ENCODE measurements around the gene MEF2A. TPM values are rescaled to one million over a fixed set of nuclear protein-coding genes. Genes with fewer than 3 reads are reported as not detected.

Gene MEF2A
- total RNA-seq, 8 experiments from 2014 or later: 12.9 to 65.4 (median 30.9) TPM

DNA sequence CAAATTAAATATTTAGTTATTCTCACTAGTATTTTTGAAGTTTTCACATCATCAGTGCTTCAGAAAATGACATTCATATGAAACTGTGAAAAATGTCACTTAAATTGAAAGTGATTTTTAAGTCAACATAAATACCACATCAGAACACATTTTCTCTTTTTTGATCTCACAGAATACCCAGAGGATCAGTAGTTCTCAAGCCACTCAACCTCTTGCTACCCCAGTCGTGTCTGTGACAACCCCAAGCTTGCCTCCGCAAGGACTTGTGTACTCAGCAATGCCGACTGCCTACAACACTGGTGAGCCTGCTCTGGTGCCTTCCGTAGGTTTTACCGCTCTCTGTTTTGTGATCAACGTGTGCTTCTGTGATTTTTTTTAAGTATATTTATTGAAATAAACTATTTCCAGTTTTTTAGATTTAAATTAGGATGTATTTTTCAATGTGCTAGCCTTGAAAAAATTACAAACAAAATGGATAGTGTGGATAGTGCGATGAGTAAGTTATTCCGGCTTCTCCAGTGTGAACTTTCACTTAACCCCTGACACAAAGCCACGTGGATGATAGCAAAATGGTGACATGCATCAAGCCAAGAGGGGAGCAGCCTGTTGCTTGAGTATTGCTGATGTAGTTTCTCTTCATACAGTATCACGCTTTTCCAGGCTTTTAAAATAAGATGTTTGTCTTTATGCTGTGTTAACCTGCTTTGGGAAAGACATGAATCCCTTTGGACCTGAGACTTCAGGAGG is 140.9 kb downstream of the MEF2A start:
- H3K27ac ChIP-seq: no peak overlapping the region
- 70 to 93% (median 89%) methylated on average over 2 to 10 of the region's 10 CpGs; no CpG with 5 or more reads in 1 of the 10 experiments for WGBS, 10 experiments
- no peak for ATAC-seq (replicated peaks in 6 of 8)
- H3K4me1 ChIP-seq (replicated peaks in 1 of 2): peaks cover 3 to 17% of the 10 kb centered on the region in 2 donors
- in situ Hi-C loops (cut with MboI; ENCODE audit: low pct_unique_long_range_greater_than_20kb in 2 of 9, low sequenced_read_pairs in 9 of 9, unreplicated experiment in 9 of 9): loop anchor here in 4 of 9 experiments (25.0 kb wide), 3 partner anchors 294 to 594 kb away; partner anchors contain the start of gene SYNM (in 1 of the 4)
- no peak overlapping the region for H3K4me3 ChIP-seq

DNA sequence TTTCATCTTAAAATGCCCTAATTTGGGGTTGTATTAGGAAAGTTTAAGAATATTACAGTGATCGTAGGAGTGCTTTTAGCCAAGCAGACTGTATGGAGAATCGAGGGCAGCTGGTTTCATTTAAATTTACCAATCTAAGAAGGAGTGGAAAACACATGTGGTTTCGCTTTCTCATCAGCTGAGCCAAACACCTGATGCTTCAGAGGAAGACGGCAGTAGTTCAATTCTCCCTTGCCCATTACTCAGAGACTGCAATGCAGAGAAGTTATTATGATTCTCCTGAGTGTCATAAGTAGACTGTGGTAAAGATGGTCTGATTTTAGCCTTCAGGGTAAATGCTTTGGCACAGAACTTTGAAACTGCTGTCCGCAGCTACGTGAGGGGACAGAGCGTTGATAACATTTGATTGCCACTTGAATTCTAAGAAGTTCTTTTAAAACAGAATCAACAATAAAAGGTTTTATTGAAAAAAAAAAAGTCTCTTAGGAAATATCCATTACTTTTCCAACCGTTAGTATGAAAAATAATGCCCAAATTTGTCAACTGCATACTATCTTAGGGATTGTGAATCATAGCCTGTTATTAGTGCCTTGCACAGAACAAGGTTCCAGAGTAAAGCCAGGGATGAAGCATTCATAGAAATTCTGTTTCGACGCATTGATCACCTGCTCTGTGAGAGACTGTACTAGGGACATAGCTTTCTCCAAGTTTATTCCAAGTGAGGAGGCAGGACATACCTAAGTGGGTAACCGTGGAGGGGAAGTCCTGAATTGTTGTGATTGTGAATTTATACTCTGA is 141.9 kb downstream of the MEF2A start:
- ATAC-seq (replicated peaks in 6 of 8): peak in 3 of 8 experiments; percentile 7 to 23 (median 12)

GRCh38 chr15:99708563-99708962 is 142.8 kb downstream of the MEF2A start:
- Histone ChIP-seq H3K4me3 (no peak overlapping the region), H3K27ac (no peak overlapping the region), H3K4me1 (replicated peaks in 1 of 2) (peaks cover 0 to 7% of the 10 kb centered on the region in 2 donors)
- peak in 3 of 8 experiments; percentile 82 to 93 (median 92) for ATAC-seq (replicated peaks in 6 of 8)
- in situ Hi-C loops (cut with MboI; ENCODE audit: low pct_unique_long_range_greater_than_20kb in 2 of 9, low sequenced_read_pairs in 9 of 9, unreplicated experiment in 9 of 9): loop anchor here in 4 of 9 experiments (25.0 kb wide), 3 partner anchors 296 to 596 kb away; partner anchors contain the start of gene SYNM (in 1 of the 4)
- WGBS, 10 experiments: 0 to 100% (median 87%) methylated on average over 1 to 3 of the region's 7 CpGs; no CpG with 5 or more reads in 4 of the 10 experiments

More for the DNA sequence above, 141.9 kb downstream of the MEF2A start:
- Histone ChIP-seq H3K4me3 (no peak overlapping the region), H3K4me1 (replicated peaks in 1 of 2) (peaks cover 3 to 16% of the 10 kb centered on the region in 2 donors), H3K27ac (no peak overlapping the region)
- WGBS, 10 experiments: 7 to 99% (median 79%) methylated on average over 4 to 10 of the region's 11 CpGs
- in situ Hi-C loops (cut with MboI; ENCODE audit: low pct_unique_long_range_greater_than_20kb in 2 of 9, low sequenced_read_pairs in 9 of 9, unreplicated experiment in 9 of 9): loop anchor here in 4 of 9 experiments (25.0 kb wide), 3 partner anchors 295 to 595 kb away; partner anchors contain the start of gene SYNM (in 1 of the 4)

- H3K27ac ChIP-seq: no peak overlapping the region
- H3K4me1 ChIP-seq (replicated peaks in 1 of 2): no peaks in the 10 kb centered on the region
- WGBS, 10 experiments: 49 to 100% (median 83%) methylated on average over 2 to 8 of the region's 16 CpGs
- in situ Hi-C loops (cut with MboI; ENCODE audit: low pct_unique_long_range_greater_than_20kb in 2 of 9, low sequenced_read_pairs in 9 of 9, unreplicated experiment in 9 of 9): loop anchor here in 4 of 9 experiments (25.0 kb wide), 3 partner anchors 297 to 597 kb away; partner anchors contain the start of gene SYNM (in 1 of the 4)
- ATAC-seq (replicated peaks in 6 of 8): no peak
- no peak overlapping the region for H3K4me3 ChIP-seq
These were observed 143.6 kb downstream of the MEF2A start for GRCh38 chr15:99709243-99709986.

DNA sequence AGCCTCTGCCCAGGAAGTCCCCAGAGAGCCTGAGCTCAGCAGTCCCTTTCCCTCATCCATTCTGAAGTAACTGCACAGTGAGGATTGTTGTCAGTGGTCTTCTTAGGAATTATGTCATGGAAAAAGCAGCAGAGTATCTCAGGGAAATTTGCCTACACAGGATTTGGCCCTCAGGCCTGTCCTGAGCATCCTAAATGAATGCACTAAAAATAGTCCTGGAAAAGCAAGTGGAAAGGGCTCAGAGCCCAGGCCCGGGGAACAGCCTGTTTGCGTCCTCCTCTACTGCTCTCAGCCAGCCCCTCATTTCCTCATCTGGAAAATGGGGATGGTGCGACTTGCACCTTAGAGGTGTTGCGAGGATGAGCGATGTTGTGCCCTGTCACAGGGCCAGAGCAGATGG is 145.8 kb downstream of the MEF2A start:
- ATAC-seq (replicated peaks in 6 of 8): no peak
- 74 to 100% (median 82%) methylated on average over 2 to 5 of the region's 5 CpGs; no CpG with 5 or more reads in 5 of the 10 experiments for WGBS, 10 experiments
- H3K4me1 ChIP-seq (replicated peaks in 1 of 2): no peaks in the 10 kb centered on the region

DNA sequence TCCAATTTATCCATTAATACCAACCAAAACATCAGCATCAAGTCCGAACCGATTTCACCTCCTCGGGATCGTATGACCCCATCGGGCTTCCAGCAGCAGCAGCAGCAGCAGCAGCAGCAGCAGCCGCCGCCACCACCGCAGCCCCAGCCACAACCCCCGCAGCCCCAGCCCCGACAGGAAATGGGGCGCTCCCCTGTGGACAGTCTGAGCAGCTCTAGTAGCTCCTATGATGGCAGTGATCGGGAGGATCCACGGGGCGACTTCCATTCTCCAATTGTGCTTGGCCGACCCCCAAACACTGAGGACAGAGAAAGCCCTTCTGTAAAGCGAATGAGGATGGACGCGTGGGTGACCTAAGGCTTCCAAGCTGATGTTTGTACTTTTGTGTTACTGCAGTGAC is 146.6 kb downstream of the MEF2A start:
- H3K4me3 ChIP-seq: no peak overlapping the region
- no peak overlapping the region for H3K27ac ChIP-seq
- ATAC-seq (replicated peaks in 6 of 8): no peak
- in situ Hi-C loops (cut with MboI; ENCODE audit: low pct_unique_long_range_greater_than_20kb in 2 of 9, low sequenced_read_pairs in 9 of 9, unreplicated experiment in 9 of 9): loop anchor here in 4 of 9 experiments (25.0 kb wide), 3 partner anchors 300 to 600 kb away; partner anchors contain the start of gene SYNM (in 1 of the 4)
- WGBS, 10 experiments: 60 to 92% (median 81%) methylated on average over 1 to 5 of the region's 18 CpGs; no CpG with 5 or more reads in 7 of the 10 experiments
- no peaks in the 10 kb centered on the region for H3K4me1 ChIP-seq (replicated peaks in 1 of 2)

More for the DNA sequence above, 145.8 kb downstream of the MEF2A start:
- no peak overlapping the region for H3K4me3 ChIP-seq
- in situ Hi-C loops (cut with MboI; ENCODE audit: low pct_unique_long_range_greater_than_20kb in 2 of 9, low sequenced_read_pairs in 9 of 9, unreplicated experiment in 9 of 9): loop anchor here in 4 of 9 experiments (25.0 kb wide), 3 partner anchors 299 to 599 kb away; partner anchors contain the start of gene SYNM (in 1 of the 4)
- H3K27ac ChIP-seq: no peak overlapping the region

- no peak for ATAC-seq (replicated peaks in 6 of 8)
These were observed 150.8 kb downstream of the MEF2A start for GRCh38 chr15:99716540-99717095.

GRCh38 chr15:99717161-99718009 is 151.6 kb downstream of the MEF2A start:
- ATAC-seq (replicated peaks in 6 of 8): no peak
- Histone ChIP-seq H3K4me3 (no peak overlapping the region), H3K27ac (no peak overlapping the region), H3K4me1 (replicated peaks in 1 of 2) (no peaks in the 10 kb centered on the region)
- in situ Hi-C loops (cut with MboI; ENCODE audit: low pct_unique_long_range_greater_than_20kb in 2 of 9, low sequenced_read_pairs in 9 of 9, unreplicated experiment in 9 of 9): loop anchor here in 4 of 9 experiments (25.0 kb wide), 3 partner anchors 305 to 605 kb away; partner anchors contain the start of gene SYNM (in 1 of the 4)
- WGBS, 10 experiments: 65 to 100% (median 85%) methylated on average over 1 to 14 of the region's 19 CpGs; no CpG with 5 or more reads in 1 of the 10 experiments

More at GRCh38 chr15:99716540-99717095, 150.8 kb downstream of the MEF2A start:
- Histone ChIP-seq H3K4me3 (no peak overlapping the region), H3K4me1 (replicated peaks in 1 of 2) (no peaks in the 10 kb centered on the region), H3K27ac (no peak overlapping the region)
- in situ Hi-C loops (cut with MboI; ENCODE audit: low pct_unique_long_range_greater_than_20kb in 2 of 9, low sequenced_read_pairs in 9 of 9, unreplicated experiment in 9 of 9): loop anchor here in 4 of 9 experiments (25.0 kb wide), 3 partner anchors 304 to 604 kb away; partner anchors contain the start of gene SYNM (in 1 of the 4)
- 72 to 100% (median 94%) methylated on average over 1 to 9 of the region's 10 CpGs; no CpG with 5 or more reads in 4 of the 10 experiments for WGBS, 10 experiments

DNA sequence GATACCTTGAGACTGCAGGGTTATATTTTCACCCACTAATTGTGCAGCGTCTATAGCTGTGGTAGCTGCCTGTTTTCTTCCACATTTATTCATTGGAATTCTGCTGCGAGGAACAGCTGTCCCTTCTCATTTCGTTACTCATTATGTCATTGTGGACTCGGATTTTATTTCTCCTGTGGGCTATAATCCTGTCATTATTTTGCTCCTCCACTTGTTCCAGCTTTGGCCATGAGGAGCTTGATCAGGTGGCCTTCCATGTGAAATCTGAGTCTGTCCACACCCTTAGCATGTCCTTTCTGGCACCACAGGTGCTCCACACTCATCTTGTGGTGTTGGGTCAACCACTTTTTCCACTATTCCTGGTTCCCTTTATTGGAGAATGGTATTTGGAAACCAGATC is 152.6 kb downstream of the MEF2A start:
- no peak overlapping the region for H3K4me3 ChIP-seq
- ATAC-seq (replicated peaks in 6 of 8): no peak
- no peaks in the 10 kb centered on the region for H3K4me1 ChIP-seq (replicated peaks in 1 of 2)
- no peak overlapping the region for H3K27ac ChIP-seq
- WGBS, 10 experiments: 67 to 100% (median 90%) methylated on average over 1 to 4 of the region's 4 CpGs; no CpG with 5 or more reads in 1 of the 10 experiments
- in situ Hi-C loops (cut with MboI; ENCODE audit: low pct_unique_long_range_greater_than_20kb in 2 of 9, low sequenced_read_pairs in 9 of 9, unreplicated experiment in 9 of 9): loop anchor here in 4 of 9 experiments (25.0 kb wide), 3 partner anchors 306 to 606 kb away; partner anchors contain the start of gene SYNM (in 1 of the 4)

GRCh38 chr15:99719096-99719541 is 153.3 kb downstream of the MEF2A start:
- Histone ChIP-seq H3K27ac (no peak overlapping the region), H3K4me3 (no peak overlapping the region), H3K4me1 (replicated peaks in 1 of 2) (no peaks in the 10 kb centered on the region)
- 80 to 100% (median 94%) methylated on average over 3 to 5 of the region's 5 CpGs; no CpG with 5 or more reads in 3 of the 10 experiments for WGBS, 10 experiments
- ATAC-seq (replicated peaks in 6 of 8): no peak
- in situ Hi-C loops (cut with MboI; ENCODE audit: low pct_unique_long_range_greater_than_20kb in 2 of 9, low sequenced_read_pairs in 9 of 9, unreplicated experiment in 9 of 9): loop anchor here in 4 of 9 experiments (25.0 kb wide), 3 partner anchors 307 to 607 kb away; partner anchors contain the start of gene SYNM (in 1 of the 4)

DNA sequence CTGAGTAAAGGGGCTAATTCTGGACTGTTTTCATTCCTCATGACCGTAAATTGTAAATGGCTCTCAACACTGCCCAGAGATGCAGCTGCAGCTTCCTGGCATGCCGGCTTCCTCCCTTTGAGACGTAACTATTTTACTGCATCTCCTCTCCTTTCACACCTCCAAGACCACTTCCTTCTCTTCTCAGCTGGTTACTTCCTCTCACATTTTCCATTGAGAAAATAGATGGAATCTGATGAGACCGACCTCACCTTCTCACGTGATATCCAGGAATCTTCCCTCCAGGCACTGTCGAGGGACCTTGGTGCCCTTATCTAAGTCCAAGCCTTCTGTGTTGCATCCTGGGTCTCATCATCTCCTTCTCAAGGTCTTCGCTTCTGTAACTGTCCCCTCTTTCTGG is 154.7 kb downstream of the MEF2A start:
- Histone ChIP-seq H3K27ac (no peak overlapping the region), H3K4me3 (no peak overlapping the region), H3K4me1 (replicated peaks in 1 of 2) (no peaks in the 10 kb centered on the region)
- 81 to 100% (median 91%) methylated on average over 2 to 7 of the region's 7 CpGs for WGBS, 10 experiments
- in situ Hi-C loops (cut with MboI; ENCODE audit: low pct_unique_long_range_greater_than_20kb in 2 of 9, low sequenced_read_pairs in 9 of 9, unreplicated experiment in 9 of 9): loop anchor here in 4 of 9 experiments (25.0 kb wide), 3 partner anchors 308 to 608 kb away; partner anchors contain the start of gene SYNM (in 1 of the 4)
- no peak for ATAC-seq (replicated peaks in 6 of 8)

All from motor neuron (in vitro differentiated cells).